ENCODE data around the gene LSM8. TPM values are rescaled to one million over a fixed set of nuclear protein-coding genes. Genes with fewer than 3 reads are reported as not detected.

The LSM8 gene
- total RNA-seq, 1 experiment from 2014 or later, result 29.4 TPM

DNA sequence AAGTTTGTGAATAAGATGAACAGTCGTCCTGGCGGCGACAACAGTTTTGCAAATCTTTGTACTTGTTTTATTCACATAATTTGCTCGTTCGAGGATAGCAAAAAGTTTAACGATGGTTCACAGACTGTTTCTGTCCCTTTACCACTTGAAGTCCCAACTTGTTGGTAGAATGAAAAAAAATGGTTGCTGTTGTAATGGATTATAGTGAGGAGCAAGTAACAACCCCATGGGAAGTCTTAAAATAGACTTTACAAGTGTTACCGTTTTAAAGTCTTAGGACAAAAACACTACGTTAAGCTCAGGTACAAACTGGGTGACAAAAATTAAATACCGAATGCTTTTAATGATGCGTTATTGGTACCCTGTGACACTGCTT lies 589 bp downstream of the LSM8 start:
- BruUV-seq (replicated peaks), result TSS peak; percentile 63
- Histone ChIP-seq H4K20me1 (ENCODE audit: insufficient read depth) (no peaks in the 10 kb centered on the region; the same call in 1 of the 2 replicates), H3K79me2 (ENCODE audit: insufficient read depth, low read length) (peaks cover 60% of the 10 kb centered on the region), H3K27ac (ENCODE audit: low read depth, low read length) (peak overlapping the region; percentile 69), H3K36me3 (ENCODE audit: control insufficient read depth in 1 of 2, insufficient read depth in 2 of 2, low read length in 2 of 2) (peaks cover 17% of the 10 kb centered on the region in 2 experiments; a peak in 3 of 4 replicates), H3K4me2 (ENCODE audit: low read length) (peak overlapping the region; percentile 80), H3K9me3 (ENCODE audit: control insufficient read depth in 1 of 2, insufficient read depth in 1 of 2, low read depth in 1 of 2, low read length in 2 of 2) (no peaks in the 10 kb centered on the region), H3K9me2 (ENCODE audit: insufficient read depth) (no peaks in the 10 kb centered on the region), H3K27me3 (ENCODE audit: insufficient read depth, low read length) (no peaks in the 10 kb centered on the region), H3K4me1 (ENCODE audit: control insufficient read depth in 1 of 2, insufficient read depth in 2 of 2, low read length in 2 of 2) (peaks cover 2 to 15% of the 10 kb centered on the region in 2 experiments; a peak in 3 of 4 replicates), H2AFZ (ENCODE audit: low read depth, low read length, poor library complexity, severe bottlenecking) (no peak overlapping the region), H3K9ac (ENCODE audit: low read length) (peak overlapping the region; percentile 90), H3K4me3 (replicated peaks in 1 of 2; ENCODE audit: low read depth in 1 of 2, low read length in 2 of 2) (peak overlapping the region; percentile 70 to 91)
- ATAC-seq (no peak), DNase-seq (ENCODE audit: low read depth, low spot score) (no peak)
- no peak for TF ChIP-seq JUND (IDR thresholded peaks at IDR 0.05)
- 0 out of 2 replicates have a peak, but pooled peaks have one; percentile 1 for TF ChIP-seq EGR1 (IDR thresholded peaks at IDR 0.05; ENCODE audit: low read depth)
- POLR2A ChIA-PET, result no interaction called here
- CTCF ChIA-PET, result no interaction called here
- RAD21 ChIA-PET (ENCODE audit: low non-redundant PET in 1 of 2, low total read pairs in 2 of 2, uncharacterized antibody in 2 of 2, unreplicated experiment in 2 of 2), result no interaction called here
- intact Hi-C loops (cut with micrococcal nuclease), result no loop called here

DNA sequence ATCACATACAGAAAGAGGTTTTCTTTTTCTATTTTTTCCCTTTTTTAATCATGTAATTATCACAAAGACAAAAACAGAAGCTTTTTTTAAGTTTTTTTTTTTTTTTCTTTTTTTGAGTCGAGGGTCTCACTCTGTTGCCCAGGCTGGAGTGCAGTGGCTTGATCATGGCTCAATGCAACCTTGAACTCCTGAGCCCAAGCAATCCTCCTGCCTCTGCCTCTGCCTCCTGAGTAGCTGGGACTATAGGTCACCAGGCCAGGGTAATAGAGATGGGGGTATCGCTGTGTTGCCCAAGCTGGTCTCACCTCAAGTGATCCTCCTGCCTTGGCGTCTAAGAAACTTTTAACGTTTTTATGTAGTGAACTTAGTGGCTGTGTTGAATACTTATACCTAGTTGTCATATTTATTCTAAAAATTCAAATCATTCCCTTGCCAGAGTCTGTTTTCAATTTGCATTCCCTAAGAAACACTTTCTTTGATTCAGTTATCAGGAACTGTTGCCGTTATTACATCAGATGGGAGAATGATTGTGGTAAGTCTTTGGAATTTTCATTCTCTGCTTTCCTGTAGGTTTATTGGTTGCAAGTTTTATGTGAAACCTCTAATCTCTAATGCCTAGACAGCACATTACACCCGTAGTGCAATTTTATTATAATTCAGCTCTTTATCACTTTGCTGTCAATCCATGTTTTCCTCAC lies 1.3 kb downstream of the LSM8 start:
- peaks cover 61% of the 10 kb centered on the region for H3K79me2 ChIP-seq (ENCODE audit: insufficient read depth, low read length)
- intact Hi-C loops (cut with micrococcal nuclease), result no loop called here
- peak overlapping the region; percentile 70 to 91 for H3K4me3 ChIP-seq (replicated peaks in 1 of 2; ENCODE audit: low read depth in 1 of 2, low read length in 2 of 2)
- CTCF ChIA-PET, result no interaction called here
- BruUV-seq (replicated peaks), result no TSS peak
- H2AFZ ChIP-seq (ENCODE audit: low read depth, low read length, poor library complexity, severe bottlenecking), result no peak overlapping the region
- no peaks in the 10 kb centered on the region; the same call in 1 of the 2 replicates for H4K20me1 ChIP-seq (ENCODE audit: insufficient read depth)
- no peak overlapping the region for H3K27ac ChIP-seq (ENCODE audit: low read depth, low read length)
- RAD21 ChIA-PET (ENCODE audit: low non-redundant PET in 1 of 2, low total read pairs in 2 of 2, uncharacterized antibody in 2 of 2, unreplicated experiment in 2 of 2), result no interaction called here
- no peaks in the 10 kb centered on the region for H3K9me2 ChIP-seq (ENCODE audit: insufficient read depth)
- DNase-seq (ENCODE audit: low read depth, low spot score) (no peak), ATAC-seq (no peak)
- H3K9me3 ChIP-seq (ENCODE audit: control insufficient read depth in 1 of 2, insufficient read depth in 1 of 2, low read depth in 1 of 2, low read length in 2 of 2), result no peaks in the 10 kb centered on the region
- H3K4me2 ChIP-seq (ENCODE audit: low read length), result peak overlapping the region; percentile 80
- H3K4me1 ChIP-seq (ENCODE audit: control insufficient read depth in 1 of 2, insufficient read depth in 2 of 2, low read length in 2 of 2), result peaks cover 2 to 15% of the 10 kb centered on the region in 2 experiments; a peak in 3 of 4 replicates
- H3K36me3 ChIP-seq (ENCODE audit: control insufficient read depth in 1 of 2, insufficient read depth in 2 of 2, low read length in 2 of 2), result peaks cover 17 to 19% of the 10 kb centered on the region in 2 experiments; a peak in 3 of 4 replicates
- no peaks in the 10 kb centered on the region for H3K27me3 ChIP-seq (ENCODE audit: insufficient read depth, low read length)
- peak overlapping the region; percentile 90 for H3K9ac ChIP-seq (ENCODE audit: low read length)
- POLR2A ChIA-PET, result no interaction called here
- TF ChIP-seq SP1 (IDR thresholded peaks at IDR 0.05; ENCODE audit: low read depth) (no peak), SIN3A (IDR thresholded peaks at IDR 0.05; ENCODE audit: low read depth) (no peak), SRF (IDR thresholded peaks at IDR 0.05; ENCODE audit: low read depth) (no peak), ELF1 (IDR thresholded peaks at IDR 0.05; ENCODE audit: borderline replicate concordance, low read depth) (no peak), POLR2A (IDR thresholded peaks at IDR 0.05; ENCODE audit: borderline replicate concordance, extremely low read depth, insufficient read depth, insufficient read length) (no peak), RAD21 (IDR thresholded peaks at IDR 0.05; ENCODE audit: low read depth) (no peak), JUND (IDR thresholded peaks at IDR 0.05) (no peak)
- TF ChIP-seq, protein P1, sequence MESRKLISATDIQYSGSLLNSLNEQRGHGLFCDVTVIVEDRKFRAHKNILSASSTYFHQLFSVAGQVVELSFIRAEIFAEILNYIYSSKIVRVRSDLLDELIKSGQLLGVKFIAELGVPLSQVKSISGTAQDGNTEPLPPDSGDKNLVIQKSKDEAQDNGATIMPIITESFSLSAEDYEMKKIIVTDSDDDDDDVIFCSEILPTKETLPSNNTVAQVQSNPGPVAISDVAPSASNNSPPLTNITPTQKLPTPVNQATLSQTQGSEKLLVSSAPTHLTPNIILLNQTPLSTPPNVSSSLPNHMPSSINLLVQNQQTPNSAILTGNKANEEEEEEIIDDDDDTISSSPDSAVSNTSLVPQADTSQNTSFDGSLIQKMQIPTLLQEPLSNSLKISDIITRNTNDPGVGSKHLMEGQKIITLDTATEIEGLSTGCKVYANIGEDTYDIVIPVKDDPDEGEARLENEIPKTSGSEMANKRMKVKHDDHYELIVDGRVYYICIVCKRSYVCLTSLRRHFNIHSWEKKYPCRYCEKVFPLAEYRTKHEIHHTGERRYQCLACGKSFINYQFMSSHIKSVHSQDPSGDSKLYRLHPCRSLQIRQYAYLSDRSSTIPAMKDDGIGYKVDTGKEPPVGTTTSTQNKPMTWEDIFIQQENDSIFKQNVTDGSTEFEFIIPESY (IDR thresholded peaks at IDR 0.05; ENCODE audit: extremely low read depth, insufficient replicate concordance, low read length), result no peak
- TF ChIP-seq, protein P2, sequence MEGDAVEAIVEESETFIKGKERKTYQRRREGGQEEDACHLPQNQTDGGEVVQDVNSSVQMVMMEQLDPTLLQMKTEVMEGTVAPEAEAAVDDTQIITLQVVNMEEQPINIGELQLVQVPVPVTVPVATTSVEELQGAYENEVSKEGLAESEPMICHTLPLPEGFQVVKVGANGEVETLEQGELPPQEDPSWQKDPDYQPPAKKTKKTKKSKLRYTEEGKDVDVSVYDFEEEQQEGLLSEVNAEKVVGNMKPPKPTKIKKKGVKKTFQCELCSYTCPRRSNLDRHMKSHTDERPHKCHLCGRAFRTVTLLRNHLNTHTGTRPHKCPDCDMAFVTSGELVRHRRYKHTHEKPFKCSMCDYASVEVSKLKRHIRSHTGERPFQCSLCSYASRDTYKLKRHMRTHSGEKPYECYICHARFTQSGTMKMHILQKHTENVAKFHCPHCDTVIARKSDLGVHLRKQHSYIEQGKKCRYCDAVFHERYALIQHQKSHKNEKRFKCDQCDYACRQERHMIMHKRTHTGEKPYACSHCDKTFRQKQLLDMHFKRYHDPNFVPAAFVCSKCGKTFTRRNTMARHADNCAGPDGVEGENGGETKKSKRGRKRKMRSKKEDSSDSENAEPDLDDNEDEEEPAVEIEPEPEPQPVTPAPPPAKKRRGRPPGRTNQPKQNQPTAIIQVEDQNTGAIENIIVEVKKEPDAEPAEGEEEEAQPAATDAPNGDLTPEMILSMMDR (IDR thresholded peaks at IDR 0.05 in 2 of 3, conservative IDR thresholded peaks at IDR 0.05 in 1 of 3; ENCODE audit: borderline replicate concordance in 1 of 3, insufficient read depth in 1 of 3, low read depth in 2 of 3, low read length in 2 of 3), result no peak
- TF ChIP-seq, protein P3, sequence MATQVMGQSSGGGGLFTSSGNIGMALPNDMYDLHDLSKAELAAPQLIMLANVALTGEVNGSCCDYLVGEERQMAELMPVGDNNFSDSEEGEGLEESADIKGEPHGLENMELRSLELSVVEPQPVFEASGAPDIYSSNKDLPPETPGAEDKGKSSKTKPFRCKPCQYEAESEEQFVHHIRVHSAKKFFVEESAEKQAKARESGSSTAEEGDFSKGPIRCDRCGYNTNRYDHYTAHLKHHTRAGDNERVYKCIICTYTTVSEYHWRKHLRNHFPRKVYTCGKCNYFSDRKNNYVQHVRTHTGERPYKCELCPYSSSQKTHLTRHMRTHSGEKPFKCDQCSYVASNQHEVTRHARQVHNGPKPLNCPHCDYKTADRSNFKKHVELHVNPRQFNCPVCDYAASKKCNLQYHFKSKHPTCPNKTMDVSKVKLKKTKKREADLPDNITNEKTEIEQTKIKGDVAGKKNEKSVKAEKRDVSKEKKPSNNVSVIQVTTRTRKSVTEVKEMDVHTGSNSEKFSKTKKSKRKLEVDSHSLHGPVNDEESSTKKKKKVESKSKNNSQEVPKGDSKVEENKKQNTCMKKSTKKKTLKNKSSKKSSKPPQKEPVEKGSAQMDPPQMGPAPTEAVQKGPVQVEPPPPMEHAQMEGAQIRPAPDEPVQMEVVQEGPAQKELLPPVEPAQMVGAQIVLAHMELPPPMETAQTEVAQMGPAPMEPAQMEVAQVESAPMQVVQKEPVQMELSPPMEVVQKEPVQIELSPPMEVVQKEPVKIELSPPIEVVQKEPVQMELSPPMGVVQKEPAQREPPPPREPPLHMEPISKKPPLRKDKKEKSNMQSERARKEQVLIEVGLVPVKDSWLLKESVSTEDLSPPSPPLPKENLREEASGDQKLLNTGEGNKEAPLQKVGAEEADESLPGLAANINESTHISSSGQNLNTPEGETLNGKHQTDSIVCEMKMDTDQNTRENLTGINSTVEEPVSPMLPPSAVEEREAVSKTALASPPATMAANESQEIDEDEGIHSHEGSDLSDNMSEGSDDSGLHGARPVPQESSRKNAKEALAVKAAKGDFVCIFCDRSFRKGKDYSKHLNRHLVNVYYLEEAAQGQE (IDR thresholded peaks at IDR 0.05; ENCODE audit: low read depth), result no peak
- TF ChIP-seq, protein P4, sequence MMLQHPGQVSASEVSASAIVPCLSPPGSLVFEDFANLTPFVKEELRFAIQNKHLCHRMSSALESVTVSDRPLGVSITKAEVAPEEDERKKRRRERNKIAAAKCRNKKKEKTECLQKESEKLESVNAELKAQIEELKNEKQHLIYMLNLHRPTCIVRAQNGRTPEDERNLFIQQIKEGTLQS (IDR thresholded peaks at IDR 0.05), result no peak

All from HCT116 (cell line).